Stimulated activated naive CD8-positive, alpha-beta T cell treated with anti-CD3 and anti-CD28 coated beads, Interleukin-15, amount 100 ng/mL, for 72 hours (primary cell): ENCODE measurements around the gene PBX3.

Source experiments
- ATAC-seq: fragments of 150-1000 bp; cut with Tn5 transposase; 2 replicates; pipeline ENCODE4 v1.10.0; 2021; ENCODE audit warnings: mild to moderate bottlenecking, moderate library complexity
- DNase-seq, 2 donors: peaks; one replicate each; pipeline ENCODE4 v3.0.0; 2021 to 2022
- H3K27ac Mint-ChIP-seq, 2 donors: one replicate each; pipeline ENCODE4 v1.8.0; 2022; ENCODE audit warnings: mild to moderate bottlenecking in 2 of 2, mixed read lengths in 2 of 2, moderate library complexity in 2 of 2
- H3K27me3 Mint-ChIP-seq: one replicate; pipeline ENCODE4 v1.8.0; 2022; ENCODE audit warnings: mixed read lengths
- H3K4me1 Mint-ChIP-seq: one replicate; pipeline ENCODE4 v1.8.0; 2022; ENCODE audit warnings: mild to moderate bottlenecking, mixed read lengths
- H3K4me3 Mint-ChIP-seq, 2 donors: one replicate each; pipeline ENCODE4 v1.8.0; 2022; ENCODE audit warnings: mild to moderate bottlenecking in 2 of 2, mixed read lengths in 2 of 2, moderate library complexity in 1 of 2
- H3K9me3 Mint-ChIP-seq, 2 donors: one replicate each; pipeline ENCODE4 v1.8.0; 2022; ENCODE audit warnings: mixed read lengths in 2 of 2

Gene PBX3

GRCh38 chr9:125784286-125785049 lies 37.3 kb downstream of the PBX3 start:
- Mint-ChIP-seq H3K9me3 (no peaks in the 10 kb centered on the region), H3K27ac (no peak overlapping the region), H3K27me3 (no peaks in the 10 kb centered on the region), H3K4me1 (peaks cover 39% of the 10 kb centered on the region), H3K4me3 (peak overlapping the region; percentile 45 to 50)
- DNase-seq (no peak), ATAC-seq (no peak)

GRCh38 chr9:125785248-125785751 lies 38.1 kb downstream of the PBX3 start:
- peaks cover 39% of the 10 kb centered on the region for H3K4me1 Mint-ChIP-seq
- DNase-seq = peak; percentile 41 to 53
- peak overlapping the region; percentile 45 to 50 for H3K4me3 Mint-ChIP-seq
- H3K27ac Mint-ChIP-seq = peak overlapping the region; percentile 18 to 95
- H3K27me3 Mint-ChIP-seq = no peaks in the 10 kb centered on the region
- no peaks in the 10 kb centered on the region for H3K9me3 Mint-ChIP-seq
- peak; percentile 93 for ATAC-seq

- H3K4me1 Mint-ChIP-seq = peaks cover 39% of the 10 kb centered on the region
- no peaks in the 10 kb centered on the region for H3K9me3 Mint-ChIP-seq
- ATAC-seq (no peak), DNase-seq (no peak)
- no peak overlapping the region for H3K4me3 Mint-ChIP-seq
- no peaks in the 10 kb centered on the region for H3K27me3 Mint-ChIP-seq
- H3K27ac Mint-ChIP-seq = no peak overlapping the region
These were observed 40.5 kb downstream of the PBX3 start for GRCh38 chr9:125787715-125788114.

GRCh38 chr9:125789196-125789595 lies 42.0 kb downstream of the PBX3 start:
- ATAC-seq (peak; percentile 46), DNase-seq (no peak)
- Mint-ChIP-seq H3K27ac (no peak overlapping the region), H3K27me3 (no peaks in the 10 kb centered on the region), H3K4me3 (no peak overlapping the region), H3K4me1 (peaks cover 38% of the 10 kb centered on the region), H3K9me3 (no peaks in the 10 kb centered on the region)

GRCh38 chr9:125794708-125795107 lies 47.5 kb downstream of the PBX3 start:
- no peak overlapping the region for H3K4me3 Mint-ChIP-seq
- DNase-seq (no peak), ATAC-seq (no peak)
- no peaks in the 10 kb centered on the region for H3K4me1 Mint-ChIP-seq
- no peaks in the 10 kb centered on the region for H3K9me3 Mint-ChIP-seq
- no peaks in the 10 kb centered on the region for H3K27me3 Mint-ChIP-seq
- H3K27ac Mint-ChIP-seq = no peak overlapping the region

GRCh38 chr9:125795970-125796596 lies 48.9 kb downstream of the PBX3 start:
- ATAC-seq = no peak
- no peak overlapping the region for H3K4me3 Mint-ChIP-seq
- H3K27me3 Mint-ChIP-seq = no peaks in the 10 kb centered on the region
- H3K9me3 Mint-ChIP-seq = no peaks in the 10 kb centered on the region
- no peak overlapping the region for H3K27ac Mint-ChIP-seq
- H3K4me1 Mint-ChIP-seq = no peaks in the 10 kb centered on the region
- DNase-seq = no peak

GRCh38 chr9:125797930-125798329 lies 50.8 kb downstream of the PBX3 start:
- ATAC-seq = no peak
- DNase-seq = no peak
- no peak overlapping the region for H3K4me3 Mint-ChIP-seq
- no peaks in the 10 kb centered on the region for H3K27me3 Mint-ChIP-seq
- H3K9me3 Mint-ChIP-seq = no peaks in the 10 kb centered on the region
- H3K4me1 Mint-ChIP-seq = no peaks in the 10 kb centered on the region
- H3K27ac Mint-ChIP-seq = no peak overlapping the region

- Mint-ChIP-seq H3K27me3 (no peaks in the 10 kb centered on the region), H3K4me3 (no peak overlapping the region), H3K27ac (no peak overlapping the region), H3K4me1 (no peaks in the 10 kb centered on the region), H3K9me3 (no peaks in the 10 kb centered on the region)
- DNase-seq (no peak), ATAC-seq (no peak)
These were observed 56.4 kb downstream of the PBX3 start for GRCh38 chr9:125803526-125803925.

GRCh38 chr9:125805057-125805456 lies 57.9 kb downstream of the PBX3 start:
- H3K9me3 Mint-ChIP-seq = no peaks in the 10 kb centered on the region
- no peak overlapping the region for H3K27ac Mint-ChIP-seq
- no peaks in the 10 kb centered on the region for H3K4me1 Mint-ChIP-seq
- no peak overlapping the region for H3K4me3 Mint-ChIP-seq
- no peaks in the 10 kb centered on the region for H3K27me3 Mint-ChIP-seq
- ATAC-seq (no peak), DNase-seq (no peak)

- Mint-ChIP-seq H3K4me1 (no peaks in the 10 kb centered on the region), H3K9me3 (no peaks in the 10 kb centered on the region), H3K27ac (no peak overlapping the region), H3K27me3 (no peaks in the 10 kb centered on the region), H3K4me3 (no peak overlapping the region)
- ATAC-seq (no peak), DNase-seq (no peak)
These were observed 58.4 kb downstream of the PBX3 start for GRCh38 chr9:125805586-125805985.

GRCh38 chr9:125807079-125807478 lies 59.9 kb downstream of the PBX3 start:
- Mint-ChIP-seq H3K4me1 (no peaks in the 10 kb centered on the region), H3K9me3 (no peaks in the 10 kb centered on the region), H3K27me3 (no peaks in the 10 kb centered on the region), H3K4me3 (no peak overlapping the region), H3K27ac (no peak overlapping the region)
- DNase-seq (no peak), ATAC-seq (no peak)

- Mint-ChIP-seq H3K4me3 (no peak overlapping the region), H3K4me1 (no peaks in the 10 kb centered on the region), H3K27ac (no peak overlapping the region), H3K27me3 (no peaks in the 10 kb centered on the region), H3K9me3 (no peaks in the 10 kb centered on the region)
- DNase-seq (no peak), ATAC-seq (no peak)
These were observed 63.0 kb downstream of the PBX3 start for GRCh38 chr9:125810161-125810560.

- no peak overlapping the region for H3K27ac Mint-ChIP-seq
- no peaks in the 10 kb centered on the region for H3K9me3 Mint-ChIP-seq
- H3K4me3 Mint-ChIP-seq = no peak overlapping the region
- H3K4me1 Mint-ChIP-seq = no peaks in the 10 kb centered on the region
- ATAC-seq = no peak
- no peak for DNase-seq
- H3K27me3 Mint-ChIP-seq = no peaks in the 10 kb centered on the region
These were observed 63.8 kb downstream of the PBX3 start for GRCh38 chr9:125811002-125811401.

GRCh38 chr9:125812403-125812802 lies 65.2 kb downstream of the PBX3 start:
- no peak for ATAC-seq
- H3K4me3 Mint-ChIP-seq = no peak overlapping the region

GRCh38 chr9:125815568-125815967 lies 68.4 kb downstream of the PBX3 start:
- no peaks in the 10 kb centered on the region for H3K9me3 Mint-ChIP-seq
- H3K4me1 Mint-ChIP-seq = no peaks in the 10 kb centered on the region
- H3K4me3 Mint-ChIP-seq = no peak overlapping the region
- no peaks in the 10 kb centered on the region for H3K27me3 Mint-ChIP-seq
- ATAC-seq (no peak), DNase-seq (no peak)
- H3K27ac Mint-ChIP-seq = no peak overlapping the region

More at GRCh38 chr9:125812403-125812802, 65.2 kb downstream of the PBX3 start:
- no peaks in the 10 kb centered on the region for H3K9me3 Mint-ChIP-seq
- H3K27me3 Mint-ChIP-seq = no peaks in the 10 kb centered on the region
- no peak overlapping the region for H3K27ac Mint-ChIP-seq
- DNase-seq = no peak
- H3K4me1 Mint-ChIP-seq = no peaks in the 10 kb centered on the region

GRCh38 chr9:125816321-125816720 lies 69.1 kb downstream of the PBX3 start:
- Mint-ChIP-seq H3K27ac (no peak overlapping the region), H3K4me3 (no peak overlapping the region), H3K4me1 (no peaks in the 10 kb centered on the region), H3K27me3 (no peaks in the 10 kb centered on the region), H3K9me3 (no peaks in the 10 kb centered on the region)
- no peak for ATAC-seq
- no peak for DNase-seq
